Transverse colon (tissue), 4 donors: Measurements from ENCODE around the gene TRIP11. TPM values are rescaled to one million over a fixed set of nuclear protein-coding genes. Genes with fewer than 3 reads are reported as not detected.

Experiments used
- DNase-seq: peaks from one replicate; pipeline ENCODE4 v3.0.0-alpha.2; 2019
- H3K27ac ChIP-seq, 4 donors: fragments of 200-600 bp; sonication (generic); 2 replicates each; pipeline ENCODE4 v1.5.1; 2016 to 2018; ENCODE audit warnings: inconsistent platforms in 4 of 4
- H3K27me3 ChIP-seq: fragments of 200-600 bp; sonication (generic); 2 replicates; pipeline ENCODE4 v1.5.1; 2017; ENCODE audit warnings: inconsistent platforms
- H3K36me3 ChIP-seq, 4 donors: fragments of 200-600 bp; sonication (generic); 2 replicates each; pipeline ENCODE4 v1.5.1; 2017 to 2019; ENCODE audit warnings: inconsistent platforms in 4 of 4
- H3K4me1 ChIP-seq, 4 donors: fragments of 200-600 bp; sonication (generic); 2 replicates each; pipeline ENCODE4 v1.5.1; 2017 to 2020; ENCODE audit warnings: inconsistent platforms in 4 of 4
- H3K4me3 ChIP-seq, 4 donors: fragments of 200-600 bp; sonication (generic); 1 replicate in 1 of 4; 2 replicates in 3 of 4; pipeline versions ENCODE4 v1.5.1 to v1.6.1; 2017 to 2019; ENCODE audit warnings: inconsistent platforms in 4 of 4
- H3K9me3 ChIP-seq, 2 donors: fragments of 200-600 bp; sonication (generic); 2 replicates each; pipeline ENCODE4 v1.5.1; 2017 to 2019; ENCODE audit warnings: inconsistent platforms in 2 of 2
- CTCF ChIP-seq, 5 experiments: fragments of 200-600 bp in 3 of 5; fragments of 450-650 bp in 2 of 5; sonication (generic) in 3 of 5; IDR thresholded peaks; 1 replicate in 2 of 5; 2 replicates in 3 of 5; pipeline ENCODE4 v1.5.1; 2016 to 2017; ENCODE audit warnings: antibody characterized with exemption in 5 of 5, inconsistent platforms in 3 of 5, mild to moderate bottlenecking in 2 of 5, moderate library complexity in 1 of 5
- EP300 ChIP-seq: sonication (generic); formaldehyde crosslinking; IDR thresholded peaks from one replicate; pipeline ENCODE4 v1.6.1; 2017; ENCODE audit warnings: antibody characterized with exemption, low read depth
- POLR2A ChIP-seq: fragments of 450-650 bp; IDR thresholded peaks from one replicate; pipeline ENCODE4 v1.6.1; 2016; ENCODE audit warnings: antibody characterized with exemption, mild to moderate bottlenecking, moderate library complexity
- POLR2AphosphoS5 ChIP-seq, 3 donors: sonication (generic); formaldehyde crosslinking; IDR thresholded peaks; one replicate each; pipeline ENCODE4 v1.6.1; 2016; ENCODE audit warnings: antibody characterized with exemption in 3 of 3
- WGBS, 2 donors: methylation state at CpG; one replicate each; pipeline ENCODE4 v1.1.5; 2018; ENCODE audit warnings: low coverage in 1 of 2; 5-methylcytosine and 5-hydroxymethylcytosine counted together
- in situ Hi-C, 4 donors: fragments of 200-750 bp; cut with MboI; loops; one replicate each; pipeline versions ENCODE4 v1.15.0 to v1.15.1; 2017; ENCODE audit warnings: low sequenced_read_pairs in 3 of 4, low pct_ligation_motif_present in 1 of 4, low pct_unique_long_range_greater_than_20kb in 1 of 4
- intact Hi-C: fragments of 100-400 bp; cut with DNase I; formaldehyde crosslinking; loops from one replicate; pipeline ENCODE4 v1.15.1; 2023; ENCODE audit warnings: low total_unique reads
- total RNA-seq, 4 donors: library from RNA; depleted of rRNA; stranded (reverse); fragments of >200 nt; gene quantifications; one replicate each; pipeline ENCODE4 v1.1.0, GENCODE V29; 2016

TRIP11 gene
- total RNA-seq, 4 donors from 2014 or later = 14.2 to 45.6 (median 34.1) TPM

GRCh38 chr14:91961297-91962220 is 78.3 kb downstream of the TRIP11 start:
- Histone ChIP-seq H3K9me3 (no peaks in the 10 kb centered on the region), H3K27ac (no peak overlapping the region), H3K27me3 (no peaks in the 10 kb centered on the region), H3K4me3 (no peak overlapping the region), H3K4me1 (no peaks in the 10 kb centered on the region), H3K36me3 (no peaks in the 10 kb centered on the region)
- DNase-seq = no peak
- TF ChIP-seq EP300 = no peak
- no peak for TF ChIP-seq POLR2A
- no peak for TF ChIP-seq POLR2AphosphoS5 (IDR thresholded peaks at IDR 0.05)
- no peak for TF ChIP-seq CTCF (IDR thresholded peaks at IDR 0.05)
- in situ Hi-C loops (no loop called here), intact Hi-C loops (no loop called here)
- 47 to 70% methylated on average over 3 to 14 of the region's 14 CpGs for WGBS, 2 donors

GRCh38 chr14:91957876-91958313 is 82.0 kb downstream of the TRIP11 start:
- 40 to 79% methylated on average over 2 to 9 of the region's 9 CpGs for WGBS, 2 donors
- no peaks in the 10 kb centered on the region for H3K27me3 ChIP-seq

DNA sequence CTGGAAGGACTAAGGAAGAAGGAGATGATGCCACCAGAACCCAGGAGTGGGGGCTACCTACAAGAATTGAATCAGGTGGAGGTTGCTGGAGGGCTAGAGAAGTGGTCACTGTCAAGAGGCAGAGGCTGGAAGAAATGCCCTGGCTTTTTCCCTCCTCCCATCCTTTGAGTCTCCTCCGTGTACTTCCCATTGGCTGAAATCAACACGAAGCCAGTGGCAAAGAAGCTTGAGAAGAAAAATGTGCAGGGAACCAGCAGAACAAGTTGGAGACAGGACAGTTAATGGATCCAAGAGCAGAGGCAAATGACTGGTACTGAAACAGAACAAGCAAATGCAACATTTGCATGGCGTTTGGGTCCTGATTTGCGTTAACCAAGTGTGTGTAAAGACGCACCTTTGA is 83.2 kb downstream of the TRIP11 start:
- WGBS, 2 donors = 86 to 87% methylated on average over 3 to 5 of the region's 5 CpGs
- H3K4me1 ChIP-seq = no peaks in the 10 kb centered on the region
- no peak for DNase-seq
- TF ChIP-seq POLR2A (no peak), EP300 (no peak), POLR2AphosphoS5 (IDR thresholded peaks at IDR 0.05) (no peak), CTCF (IDR thresholded peaks at IDR 0.05) (no peak)
- H3K4me3 ChIP-seq = no peak overlapping the region
- no peaks in the 10 kb centered on the region for H3K27me3 ChIP-seq
- no peak overlapping the region for H3K27ac ChIP-seq
- intact Hi-C loops = no loop called here
- no peaks in the 10 kb centered on the region for H3K9me3 ChIP-seq
- in situ Hi-C loops = no loop called here
- H3K36me3 ChIP-seq = no peaks in the 10 kb centered on the region

More at GRCh38 chr14:91957876-91958313, 82.0 kb downstream of the TRIP11 start:
- H3K4me1 ChIP-seq = no peaks in the 10 kb centered on the region
- no peaks in the 10 kb centered on the region for H3K36me3 ChIP-seq
- no peak for DNase-seq
- no peak overlapping the region for H3K27ac ChIP-seq
- no peaks in the 10 kb centered on the region for H3K9me3 ChIP-seq
- H3K4me3 ChIP-seq = no peak overlapping the region
- TF ChIP-seq POLR2A = no peak
- TF ChIP-seq EP300 = no peak
- no peak for TF ChIP-seq CTCF (IDR thresholded peaks at IDR 0.05)
- TF ChIP-seq POLR2AphosphoS5 (IDR thresholded peaks at IDR 0.05) = no peak
- in situ Hi-C loops (no loop called here), intact Hi-C loops (no loop called here)

DNA sequence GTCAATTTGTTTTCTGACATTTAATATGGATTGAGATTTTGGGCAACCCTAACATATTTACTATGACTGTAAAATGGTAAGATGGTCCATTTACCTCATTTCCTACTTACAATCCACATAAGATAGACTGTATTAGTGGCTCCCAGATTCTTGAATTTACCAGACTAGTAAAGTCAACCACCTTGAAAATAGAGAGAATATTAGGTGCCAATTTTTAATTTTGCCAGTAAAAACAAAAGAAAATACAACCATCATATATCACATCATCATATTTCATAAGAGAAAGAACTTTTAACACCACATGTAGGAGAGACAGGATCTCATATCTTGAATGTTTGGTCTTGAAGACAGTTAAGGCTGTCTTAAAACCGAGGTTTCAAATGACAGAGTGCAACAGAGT is 84.7 kb downstream of the TRIP11 start:
- no peaks in the 10 kb centered on the region for H3K4me1 ChIP-seq
- H3K4me3 ChIP-seq = no peak overlapping the region
- H3K9me3 ChIP-seq = no peaks in the 10 kb centered on the region
- intact Hi-C loops = no loop called here
- no peaks in the 10 kb centered on the region for H3K27me3 ChIP-seq
- 44 to 83% methylated on average over 1 of the region's 1 CpG for WGBS, 2 donors
- in situ Hi-C loops = no loop called here
- no peaks in the 10 kb centered on the region for H3K36me3 ChIP-seq
- DNase-seq = no peak
- TF ChIP-seq POLR2AphosphoS5 (IDR thresholded peaks at IDR 0.05) (no peak), EP300 (no peak), CTCF (IDR thresholded peaks at IDR 0.05) (no peak), POLR2A (no peak)
- H3K27ac ChIP-seq = no peak overlapping the region
